Neuronal stem cell (in vitro differentiated cells): ENCODE measurements around the gene AMDHD2.
"Not testable (repeated sequence)": the region's sequence is repeated elsewhere in the genome, so short reads cannot be mapped to it uniquely, and the experiment has no call there.

Experiments
- DNase-seq: peaks from one replicate; pipeline ENCODE4 v3.0.0-alpha.2; 2013; ENCODE audit warnings: low spot score
- H2AFZ ChIP-seq: one replicate; pipeline ENCODE4 v1.6.1; 2013; ENCODE audit warnings: mild to moderate bottlenecking, low read length, inconsistent platforms
- H2AK5ac ChIP-seq: 2 replicates; pipeline ENCODE4 v1.6.1; 2013; ENCODE audit warnings: low read depth, mild to moderate bottlenecking, inconsistent platforms, low read length, moderate library complexity, mixed read lengths
- H2BK120ac ChIP-seq: 2 replicates; pipeline ENCODE4 v1.6.1; 2013; ENCODE audit warnings: low read depth, mild to moderate bottlenecking, inconsistent platforms, low read length, moderate library complexity, mixed read lengths
- H2BK12ac ChIP-seq: one replicate; pipeline ENCODE4 v1.6.1; 2013; ENCODE audit warnings: low read length, inconsistent platforms
- H2BK15ac ChIP-seq: 2 replicates; pipeline ENCODE4 v1.6.1; 2013; ENCODE audit warnings: mild to moderate bottlenecking, low read length, inconsistent platforms, mixed read lengths
- H2BK5ac ChIP-seq: one replicate; pipeline ENCODE4 v1.6.1; 2013; ENCODE audit warnings: inconsistent platforms, mild to moderate bottlenecking, low read length, moderate library complexity
- H3K14ac ChIP-seq: one replicate; pipeline ENCODE4 v1.6.1; 2013; ENCODE audit warnings: low read length, inconsistent platforms
- H3K18ac ChIP-seq: 2 replicates; pipeline ENCODE4 v1.6.1; 2013; ENCODE audit warnings: low read length, inconsistent platforms
- H3K23ac ChIP-seq: 2 replicates; pipeline ENCODE4 v1.6.1; 2013; ENCODE audit warnings: low read depth, mild to moderate bottlenecking, mixed read lengths, low read length, inconsistent platforms; ENCODE audit not compliant: poor library complexity
- H3K27ac ChIP-seq: replicated peaks from 3 replicates; pipeline ENCODE4 v1.5.1; 2013; ENCODE audit warnings: low read length, inconsistent platforms
- H3K27me3 ChIP-seq, 3 experiments: 2 replicates each; pipeline ENCODE4 v1.6.1; 2013; ENCODE audit warnings: low read length in 3 of 3, mild to moderate bottlenecking in 2 of 3, inconsistent platforms in 1 of 3, low read depth in 1 of 3, mixed read lengths in 1 of 3, moderate library complexity in 1 of 3; ENCODE audit not compliant: control insufficient read depth in 3 of 3, insufficient read depth in 3 of 3
- H3K36me3 ChIP-seq, 2 donors: replicated peaks in 1 of 2; 2 replicates each; pipeline ENCODE4 v1.6.1; 2013; ENCODE audit warnings: low read length in 2 of 2; ENCODE audit not compliant: control insufficient read depth in 2 of 2, insufficient read depth in 2 of 2
- H3K4ac ChIP-seq: 2 replicates; pipeline ENCODE4 v1.6.1; 2013; ENCODE audit warnings: inconsistent platforms, mild to moderate bottlenecking, low read length, moderate library complexity
- H3K4me1 ChIP-seq, 2 donors: 1 replicate in 1 of 2; 2 replicates in 1 of 2; pipeline ENCODE4 v1.6.1; 2013; ENCODE audit warnings: low read length in 2 of 2, low read depth in 1 of 2; ENCODE audit not compliant: control insufficient read depth in 2 of 2, insufficient read depth in 1 of 2
- H3K4me2 ChIP-seq: one replicate; pipeline ENCODE4 v1.6.1; 2013; ENCODE audit warnings: mild to moderate bottlenecking, low read length, inconsistent platforms; ENCODE audit not compliant: insufficient read depth, poor library complexity, severe bottlenecking
- H3K4me3 ChIP-seq, 2 donors: 2 replicates each; pipeline ENCODE4 v1.5.1; 2013; ENCODE audit warnings: low read length in 2 of 2, mild to moderate bottlenecking in 2 of 2, inconsistent platforms in 1 of 2, moderate library complexity in 1 of 2
- H3K79me1 ChIP-seq: one replicate; pipeline ENCODE4 v1.6.1; 2013; ENCODE audit warnings: low read depth, mild to moderate bottlenecking, inconsistent platforms, low read length, moderate library complexity
- H3K9ac ChIP-seq: one replicate; pipeline ENCODE4 v1.6.1; 2013; ENCODE audit warnings: mild to moderate bottlenecking, low read depth, low read length, inconsistent platforms; ENCODE audit not compliant: poor library complexity
- H3K9me3 ChIP-seq, 2 donors: replicated peaks in 1 of 2; 2 replicates each; pipeline versions ENCODE3 to v1.6.1; 2013; ENCODE audit warnings: low read length in 2 of 2, mild to moderate bottlenecking in 2 of 2, inconsistent platforms in 1 of 2, low read depth in 1 of 2, mixed read lengths in 1 of 2, moderate library complexity in 1 of 2; ENCODE audit not compliant: control insufficient read depth in 2 of 2, insufficient read depth in 1 of 2
- H4K8ac ChIP-seq: one replicate; pipeline ENCODE4 v1.6.1; 2013; ENCODE audit warnings: low read depth, mild to moderate bottlenecking, inconsistent platforms, low read length, moderate library complexity
- H4K91ac ChIP-seq: one replicate; pipeline ENCODE4 v1.6.1; 2013; ENCODE audit warnings: low read length, low read depth, mild to moderate bottlenecking, inconsistent platforms; ENCODE audit not compliant: poor library complexity
- WGBS, 2 donors: extraction: QIAGEN DNeasy Blood & Tissue Kit; methylation state at CpG; one replicate each; pipeline ENCODE4 v1.1.7; 2013; ENCODE audit warnings: missing lambda C conversion rate in 2 of 2, mixed read lengths in 1 of 2; ENCODE audit not compliant: insufficient read length in 2 of 2, insufficient replicate concordance in 1 of 2; ENCODE audit errors: extremely low coverage in 2 of 2; 5-methylcytosine and 5-hydroxymethylcytosine counted together

AMDHD2 gene

GRCh38 chr16:2479996-2480395, 40.2 kb upstream of the AMDHD2 start:
- H3K4me1 ChIP-seq, H3K27ac ChIP-seq, DNase-seq, H3K18ac ChIP-seq, H3K36me3 ChIP-seq, H2AK5ac ChIP-seq, H3K4ac ChIP-seq, H2AFZ ChIP-seq, H4K91ac ChIP-seq, H3K4me3 ChIP-seq, H3K14ac ChIP-seq, H3K23ac ChIP-seq, H2BK12ac ChIP-seq, H2BK15ac ChIP-seq, H3K4me2 ChIP-seq, H3K9me3 ChIP-seq, H3K9ac ChIP-seq, H4K8ac ChIP-seq, H2BK5ac ChIP-seq, H2BK120ac ChIP-seq: not testable (repeated sequence)
- H3K79me1 ChIP-seq, result peaks cover 12% of the 10 kb centered on the region
- no CpG with 5 or more reads among the region's 10 CpGs for WGBS, 2 donors
- H3K27me3 ChIP-seq, result peaks cover 0 to 10% (median 0%) of the 10 kb centered on the region in 3 experiments

GRCh38 chr16:2480948-2481347, 39.2 kb upstream of the AMDHD2 start:
- Histone ChIP-seq H2AFZ (no peak overlapping the region), H2BK120ac (no peak overlapping the region), H3K36me3 (no peaks in the 10 kb centered on the region), H3K4ac (no peak overlapping the region), H3K4me2 (no peak overlapping the region), H3K18ac (no peak overlapping the region), H3K4me1 (peaks cover 0 to under 1% of the 10 kb centered on the region in 2 donors), H2BK5ac (no peak overlapping the region), H4K91ac (no peak overlapping the region), H2BK12ac (no peak overlapping the region), H3K27me3 (peaks cover 0 to 6% (median 0%) of the 10 kb centered on the region in 3 experiments), H2BK15ac (no peak overlapping the region), H3K27ac (no peak overlapping the region), H4K8ac (no peak overlapping the region), H3K14ac (no peak overlapping the region), H3K23ac (no peak overlapping the region), H3K4me3 (no peak overlapping the region), H3K79me1 (peaks cover 12% of the 10 kb centered on the region), H3K9ac (no peak overlapping the region), H3K9me3 (no peaks in the 10 kb centered on the region), H2AK5ac (no peak overlapping the region)
- DNase-seq, result no peak
- no CpG with 5 or more reads among the region's 12 CpGs for WGBS, 2 donors

GRCh38 chr16:2481676-2482075, 38.5 kb upstream of the AMDHD2 start:
- Histone ChIP-seq H2AK5ac (no peak overlapping the region), H3K4me2 (no peak overlapping the region), H2BK15ac (no peak overlapping the region), H2BK5ac (no peak overlapping the region), H3K36me3 (no peaks in the 10 kb centered on the region), H3K27ac (no peak overlapping the region), H4K91ac (no peak overlapping the region), H2BK120ac (no peak overlapping the region), H3K4me1 (no peaks in the 10 kb centered on the region), H4K8ac (no peak overlapping the region), H2AFZ (no peak overlapping the region), H2BK12ac (no peak overlapping the region), H3K27me3 (no peaks in the 10 kb centered on the region), H3K79me1 (peaks cover 16% of the 10 kb centered on the region), H3K4me3 (no peak overlapping the region), H3K4ac (no peak overlapping the region), H3K18ac (no peak overlapping the region), H3K23ac (peak overlapping the region; percentile 32), H3K9ac (no peak overlapping the region), H3K14ac (no peak overlapping the region), H3K9me3 (no peaks in the 10 kb centered on the region)
- WGBS, 2 donors, result no CpG with 5 or more reads among the region's 7 CpGs
- DNase-seq, result no peak

- no peaks in the 10 kb centered on the region for H3K27me3 ChIP-seq
- H3K79me1 ChIP-seq, result peaks cover 16% of the 10 kb centered on the region
- H2BK12ac ChIP-seq, result no peak overlapping the region
- DNase-seq, result no peak
- H3K9ac ChIP-seq, result peak overlapping the region; percentile 65
- peak overlapping the region; percentile 25 for H3K23ac ChIP-seq
- H2BK5ac ChIP-seq, result no peak overlapping the region
- WGBS, 2 donors, result no CpG with 5 or more reads among the region's 13 CpGs
- no peak overlapping the region for H2AFZ ChIP-seq
- H2AK5ac ChIP-seq, result no peak overlapping the region
- H3K9me3 ChIP-seq, result no peaks in the 10 kb centered on the region
- no peak overlapping the region for H2BK120ac ChIP-seq
- no peak overlapping the region for H2BK15ac ChIP-seq
- H4K8ac ChIP-seq, result no peak overlapping the region
- peaks cover 0 to 2% of the 10 kb centered on the region in 2 donors for H3K4me1 ChIP-seq
- H3K27ac ChIP-seq, result no peak overlapping the region
- no peak overlapping the region for H3K18ac ChIP-seq
- H3K36me3 ChIP-seq, result no peaks in the 10 kb centered on the region
- H3K4ac ChIP-seq, result no peak overlapping the region
- no peak overlapping the region for H3K4me2 ChIP-seq
- no peak overlapping the region for H4K91ac ChIP-seq
- H3K14ac ChIP-seq, result no peak overlapping the region
- H3K4me3 ChIP-seq, result no peak overlapping the region
These were observed 37.9 kb upstream of the AMDHD2 start for GRCh38 chr16:2482249-2482648.
